ENCODE data around the gene NLRP10. TPM values are rescaled to one million over a fixed set of nuclear protein-coding genes. Genes with fewer than 3 reads are reported as not detected.

The NLRP10 gene
- not detected for total RNA-seq
- not detected for polyA plus RNA-seq
- long read RNA-seq, donor 1, result 0 reads
- long read RNA-seq, donor 2, result 0 reads
- long read RNA-seq, donor 3, result 0 reads
- long read RNA-seq, donor 4, result 0 reads
- long read RNA-seq, donor 5, result 0 reads
- long read RNA-seq, donor 6, result 0 reads
- long read RNA-seq, donor 7, result 0 reads
- long read RNA-seq, donor 8, result 0 reads
- long read RNA-seq, donor 9, result 0 reads
- long read RNA-seq, donor 10, result 0 reads

- Histone ChIP-seq H3K36me3 (no peaks in the 10 kb centered on the region), H3K4me3 (no peak within 1 kb of the TSS), H3K27me3 (peaks cover 0 to 6% (median 0%) of the 10 kb centered on the region in 3 donors), H3K4me1 (no peaks in the 10 kb centered on the region), H3K27ac (no peak within 1 kb of the TSS), H3K9me3 (no peaks in the 10 kb centered on the region)
- TF ChIP-seq EP300 (IDR thresholded peaks at IDR 0.05), result no peak
- no peak for TF ChIP-seq CTCF (IDR thresholded peaks at IDR 0.05)
- TF ChIP-seq POLR2AphosphoS5 (IDR thresholded peaks at IDR 0.05), result no peak
- TF ChIP-seq POLR2A (IDR thresholded peaks at IDR 0.05), result no peak
- DNase-seq, result no peak
- 83 to 96% (median 88%) methylated on average over 1 of the region's 1 CpG for WGBS, 5 donors
- intact Hi-C loops (cut with DNase I; ENCODE audit: low total_unique reads), result no loop called here
Observed at GRCh38 chr11:7965386-7965785, at the start of gene NLRP10. TSS of gene NLRP10 (minus strand) at chr11:7965447. CDS start at chr11:7963495, 1,952 bp downstream.

GRCh38 chr11:8013833-8014232, 48.6 kb upstream of the NLRP10 start:
- WGBS, 5 donors, result 74 to 81% (median 77%) methylated on average over 5 of the region's 5 CpGs
- no peak for DNase-seq

GRCh38 chr11:8011981-8012444, 46.8 kb upstream of the NLRP10 start:
- Histone ChIP-seq H3K4me1 (no peaks in the 10 kb centered on the region), H3K4me3 (no peak overlapping the region), H3K27ac (no peak overlapping the region), H3K27me3 (peaks cover 0 to 21% (median 7%) of the 10 kb centered on the region in 3 donors), H3K9me3 (no peaks in the 10 kb centered on the region), H3K36me3 (no peaks in the 10 kb centered on the region)
- 34 to 54% (median 44%) methylated on average over 4 of the region's 4 CpGs for WGBS, 5 donors
- TF ChIP-seq EP300 (IDR thresholded peaks at IDR 0.05) (no peak), POLR2AphosphoS5 (IDR thresholded peaks at IDR 0.05) (no peak), CTCF (IDR thresholded peaks at IDR 0.05) (no peak), POLR2A (IDR thresholded peaks at IDR 0.05) (no peak)
- DNase-seq, result no peak
- intact Hi-C loops (cut with DNase I; ENCODE audit: low total_unique reads), result no loop called here

More at GRCh38 chr11:8013833-8014232, 48.6 kb upstream of the NLRP10 start:
- Histone ChIP-seq H3K36me3 (no peaks in the 10 kb centered on the region), H3K27me3 (peaks cover 0 to 39% (median 23%) of the 10 kb centered on the region in 3 donors), H3K4me1 (peaks cover 3 to 10% (median 7%) of the 10 kb centered on the region in 4 donors), H3K9me3 (no peaks in the 10 kb centered on the region), H3K4me3 (no peak overlapping the region), H3K27ac (no peak overlapping the region)
- intact Hi-C loops (cut with DNase I; ENCODE audit: low total_unique reads), result no loop called here
- TF ChIP-seq POLR2AphosphoS5 (IDR thresholded peaks at IDR 0.05), result no peak
- no peak for TF ChIP-seq POLR2A (IDR thresholded peaks at IDR 0.05)
- no peak for TF ChIP-seq EP300 (IDR thresholded peaks at IDR 0.05)
- no peak for TF ChIP-seq CTCF (IDR thresholded peaks at IDR 0.05)

GRCh38 chr11:8011371-8011770, 46.1 kb upstream of the NLRP10 start:
- intact Hi-C loops (cut with DNase I; ENCODE audit: low total_unique reads), result no loop called here
- no peak overlapping the region for H3K4me3 ChIP-seq
- TF ChIP-seq CTCF (IDR thresholded peaks at IDR 0.05) (no peak), POLR2A (IDR thresholded peaks at IDR 0.05) (no peak), POLR2AphosphoS5 (IDR thresholded peaks at IDR 0.05) (no peak), EP300 (IDR thresholded peaks at IDR 0.05) (no peak)
- H3K27ac ChIP-seq, result no peak overlapping the region
- 80 to 91% (median 85%) methylated on average over 2 of the region's 2 CpGs for WGBS, 5 donors
- H3K4me1 ChIP-seq, result no peaks in the 10 kb centered on the region
- H3K27me3 ChIP-seq, result peaks cover 0 to 14% (median under 1%) of the 10 kb centered on the region in 3 donors
- H3K9me3 ChIP-seq, result no peaks in the 10 kb centered on the region
- DNase-seq, result no peak
- H3K36me3 ChIP-seq, result no peaks in the 10 kb centered on the region
